ENCODE data around the gene AGAP1. TPM values are rescaled to one million over a fixed set of nuclear protein-coding genes. Genes with fewer than 3 reads are reported as not detected.

The AGAP1 gene
- total RNA-seq, 1 donor from 2014 or later = 33.4 TPM

DNA sequence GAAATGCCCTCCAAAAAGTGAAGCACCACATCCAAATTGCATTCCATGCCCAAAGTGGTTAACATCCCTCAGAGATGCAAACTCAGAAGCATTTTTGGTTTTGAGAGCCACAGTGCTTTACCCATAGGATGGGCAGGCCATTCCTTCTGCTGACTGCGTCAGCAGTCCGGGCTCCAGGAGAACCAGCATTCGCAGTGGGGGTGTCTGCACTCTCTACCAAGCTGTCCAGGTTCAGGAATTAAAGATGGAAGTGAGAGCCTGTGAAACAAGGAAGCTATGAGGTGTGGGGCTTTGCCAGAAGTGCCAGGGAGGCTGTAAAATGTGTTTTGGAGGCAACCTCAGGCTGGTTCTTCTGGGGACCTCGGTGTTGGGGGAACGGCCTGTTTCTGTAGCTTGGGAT is 205.7 kb downstream of the AGAP1 start:
- no peaks in the 10 kb centered on the region for H3K36me3 ChIP-seq
- TF ChIP-seq, protein P1, sequence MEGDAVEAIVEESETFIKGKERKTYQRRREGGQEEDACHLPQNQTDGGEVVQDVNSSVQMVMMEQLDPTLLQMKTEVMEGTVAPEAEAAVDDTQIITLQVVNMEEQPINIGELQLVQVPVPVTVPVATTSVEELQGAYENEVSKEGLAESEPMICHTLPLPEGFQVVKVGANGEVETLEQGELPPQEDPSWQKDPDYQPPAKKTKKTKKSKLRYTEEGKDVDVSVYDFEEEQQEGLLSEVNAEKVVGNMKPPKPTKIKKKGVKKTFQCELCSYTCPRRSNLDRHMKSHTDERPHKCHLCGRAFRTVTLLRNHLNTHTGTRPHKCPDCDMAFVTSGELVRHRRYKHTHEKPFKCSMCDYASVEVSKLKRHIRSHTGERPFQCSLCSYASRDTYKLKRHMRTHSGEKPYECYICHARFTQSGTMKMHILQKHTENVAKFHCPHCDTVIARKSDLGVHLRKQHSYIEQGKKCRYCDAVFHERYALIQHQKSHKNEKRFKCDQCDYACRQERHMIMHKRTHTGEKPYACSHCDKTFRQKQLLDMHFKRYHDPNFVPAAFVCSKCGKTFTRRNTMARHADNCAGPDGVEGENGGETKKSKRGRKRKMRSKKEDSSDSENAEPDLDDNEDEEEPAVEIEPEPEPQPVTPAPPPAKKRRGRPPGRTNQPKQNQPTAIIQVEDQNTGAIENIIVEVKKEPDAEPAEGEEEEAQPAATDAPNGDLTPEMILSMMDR (IDR thresholded peaks at IDR 0.05) = no peak
- H3K27ac ChIP-seq = no peak overlapping the region
- ATAC-seq (no peak), DNase-seq (no peak)
- no peak overlapping the region for H3K4me3 ChIP-seq
- no peaks in the 10 kb centered on the region for H3K27me3 ChIP-seq
- intact Hi-C loops (cut with DNase I) = no loop called here
- no peaks in the 10 kb centered on the region for H3K9me3 ChIP-seq
- peaks cover 4% of the 10 kb centered on the region for H3K4me1 ChIP-seq

DNA sequence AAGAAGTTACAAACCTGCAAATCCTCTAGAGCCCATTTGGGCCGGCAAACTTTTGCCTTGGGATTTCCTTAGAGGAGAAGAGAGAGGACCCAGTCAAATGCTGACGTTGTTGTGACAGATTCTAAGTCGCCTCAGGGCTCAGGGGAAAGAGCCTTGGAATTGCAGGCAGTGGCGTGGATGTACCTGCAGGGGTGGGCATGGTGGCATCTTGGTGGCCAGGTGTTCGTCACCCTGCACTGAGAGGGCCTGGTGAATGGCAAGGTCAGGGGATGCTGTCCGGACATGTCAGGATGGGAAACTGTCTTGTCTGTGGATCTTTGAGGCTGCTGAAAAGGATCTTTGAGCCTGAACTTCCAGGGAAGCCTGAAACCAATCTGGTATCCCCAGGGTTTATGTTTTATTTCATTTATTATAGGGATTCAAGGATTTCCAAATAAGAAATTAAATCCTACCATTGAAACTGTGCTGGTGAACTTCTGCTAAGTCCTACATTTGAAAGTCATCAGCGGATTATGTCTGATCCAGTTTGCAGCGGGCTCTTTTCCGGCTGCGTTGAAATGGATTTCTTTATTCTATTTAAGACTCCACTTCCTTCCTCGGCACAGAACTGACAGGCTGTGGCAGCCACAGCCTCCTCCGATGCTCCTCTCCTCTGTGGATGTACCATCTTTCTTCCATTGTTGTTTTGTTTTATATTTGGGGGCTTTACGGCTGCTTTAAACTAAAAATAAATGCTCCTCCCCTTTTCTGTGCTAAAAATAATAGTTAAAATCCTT is 207.6 kb downstream of the AGAP1 start:
- no peak overlapping the region for H3K27ac ChIP-seq
- no peak for DNase-seq
- TF ChIP-seq, protein P1 (IDR thresholded peaks at IDR 0.05) = no peak

DNA sequence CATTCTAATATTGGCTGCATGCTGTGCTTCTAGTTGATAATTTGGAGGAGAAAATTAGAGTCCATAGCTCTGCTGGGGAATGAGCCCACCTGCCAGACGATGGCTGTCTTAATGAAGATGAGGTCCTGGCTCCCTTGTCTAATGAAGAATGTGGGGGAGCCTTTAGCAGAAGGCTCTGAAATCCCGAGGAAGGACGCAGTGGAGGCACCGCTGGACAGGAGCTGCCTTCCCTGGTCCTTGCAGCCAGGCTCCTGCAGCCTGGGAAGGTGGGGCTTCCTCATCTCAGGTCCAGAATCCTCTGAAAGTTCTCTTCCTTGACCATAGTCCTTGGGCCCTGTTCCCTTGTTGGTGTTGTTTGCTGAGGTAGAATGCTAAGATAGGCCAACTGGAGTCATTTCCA is 208.3 kb downstream of the AGAP1 start:
- Histone ChIP-seq H3K36me3 (no peaks in the 10 kb centered on the region), H3K4me1 (peaks cover 3% of the 10 kb centered on the region), H3K27ac (no peak overlapping the region), H3K27me3 (no peaks in the 10 kb centered on the region), H3K9me3 (no peaks in the 10 kb centered on the region), H3K4me3 (no peak overlapping the region)
- ATAC-seq (no peak), DNase-seq (no peak)
- intact Hi-C loops (cut with DNase I) = no loop called here
- TF ChIP-seq, protein P1 (IDR thresholded peaks at IDR 0.05) = no peak

More for the DNA sequence above, 207.6 kb downstream of the AGAP1 start:
- Histone ChIP-seq H3K9me3 (no peaks in the 10 kb centered on the region), H3K36me3 (no peaks in the 10 kb centered on the region), H3K4me3 (no peak overlapping the region), H3K27me3 (no peaks in the 10 kb centered on the region), H3K4me1 (peaks cover 4% of the 10 kb centered on the region)
- no peak for ATAC-seq
- intact Hi-C loops (cut with DNase I) = no loop called here

DNA sequence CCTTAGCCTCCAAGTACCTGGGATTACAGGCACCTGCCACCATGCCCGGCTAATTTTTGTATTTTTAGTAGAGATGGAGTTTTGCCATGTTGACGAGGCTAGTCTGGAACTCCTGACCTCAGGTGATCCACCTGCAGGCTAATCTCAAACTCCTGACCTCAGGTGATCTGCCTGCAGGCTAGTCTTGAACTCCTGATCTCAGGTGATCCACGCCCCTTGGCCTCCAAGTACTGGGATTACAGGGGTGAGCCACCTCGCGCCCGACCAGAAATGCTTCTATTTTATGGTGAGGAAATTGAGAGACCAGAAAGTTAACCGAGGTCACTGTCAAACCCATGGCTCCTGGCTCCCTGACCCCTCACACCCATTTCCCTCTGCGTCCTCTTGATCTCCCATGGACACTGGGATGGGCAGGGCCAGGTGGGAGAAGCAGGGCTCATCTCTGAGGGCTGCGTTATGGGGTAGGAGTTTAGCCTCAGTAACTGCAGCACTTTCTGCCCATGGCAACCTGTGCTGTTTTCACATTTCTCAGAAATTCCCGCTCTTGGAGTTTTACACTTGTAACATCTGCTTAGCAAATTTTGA is 210.0 kb downstream of the AGAP1 start:
- Histone ChIP-seq H3K36me3 (no peaks in the 10 kb centered on the region), H3K4me1 (no peaks in the 10 kb centered on the region), H3K27me3 (no peaks in the 10 kb centered on the region), H3K9me3 (no peaks in the 10 kb centered on the region), H3K27ac (no peak overlapping the region), H3K4me3 (no peak overlapping the region)
- no peak for ATAC-seq
- TF ChIP-seq, protein P1 (IDR thresholded peaks at IDR 0.05) = no peak
- intact Hi-C loops (cut with DNase I) = no loop called here
- DNase-seq = no peak

DNA sequence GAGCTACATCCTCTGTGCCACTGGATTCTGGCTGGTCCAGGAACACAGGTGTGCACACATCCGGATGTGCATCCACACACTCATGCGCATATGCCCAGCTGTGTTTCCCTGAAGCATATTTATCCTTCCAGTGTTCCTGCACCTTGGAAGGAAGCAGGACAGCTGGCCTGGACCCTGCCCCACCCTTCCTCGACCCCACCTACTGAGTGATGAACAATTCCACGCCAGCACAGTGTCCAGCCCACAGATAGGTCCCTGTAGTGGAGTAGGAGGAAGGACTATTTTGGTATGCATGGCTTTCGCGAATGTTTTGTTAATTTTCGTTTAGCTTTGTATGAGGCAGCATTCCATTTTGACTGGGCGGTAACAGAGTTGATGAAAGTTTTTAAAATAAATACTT is 211.5 kb downstream of the AGAP1 start:
- no peaks in the 10 kb centered on the region for H3K4me1 ChIP-seq
- no peak for ATAC-seq
- no peak overlapping the region for H3K27ac ChIP-seq
- DNase-seq = no peak
- no peak overlapping the region for H3K4me3 ChIP-seq
- H3K9me3 ChIP-seq = no peaks in the 10 kb centered on the region
- H3K36me3 ChIP-seq = no peaks in the 10 kb centered on the region
- intact Hi-C loops (cut with DNase I) = no loop called here
- no peaks in the 10 kb centered on the region for H3K27me3 ChIP-seq
- TF ChIP-seq, protein P1 (IDR thresholded peaks at IDR 0.05) = no peak
